PC-9 (cell line): ENCODE results near the gene GNAL. TPM values are rescaled to one million over a fixed set of nuclear protein-coding genes. Genes with fewer than 3 reads are reported as not detected.

Experiments used
- BruUV-seq: library from RNA; stranded (reverse); fragments of 400-500 nt; replicated peaks from 2 replicates; lab custom pipeline; 2021; lab: Mats Ljungman, UMichigan
- CTCF ChIA-PET: fragments of 300-600 bp; sonication (Branson Sonifier 250); formaldehyde crosslinking; loops from one replicate; lab custom pipeline; 2022; ENCODE audit warnings: antibody characterized with exemption; lab: Charles Lee
- POLR2A ChIA-PET: fragments of 300-600 bp; sonication (Branson Sonifier 250); formaldehyde crosslinking; loops from one replicate; lab custom pipeline; 2022; ENCODE audit warnings: antibody characterized with exemption; ENCODE audit not compliant: unreplicated experiment; lab: Charles Lee
- DNase-seq, 2 experiments: peaks; one replicate each; pipeline versions ENCODE4 v3.0.0 to v3.0.0-alpha.2; 2015 to 2022; ENCODE audit warnings: mixed read lengths in 1 of 2
- H2AFZ ChIP-seq: fragments of 200-600 bp; sonication (generic); 2 replicates; pipeline ENCODE4 v1.8.1; 2017; ENCODE audit warnings: antibody characterized with exemption
- H3F3A ChIP-seq: fragments of 200-600 bp; sonication (generic); 2 replicates; pipeline ENCODE4 v1.8.1; 2017; ENCODE audit warnings: antibody characterized with exemption, mild to moderate bottlenecking, low read depth; ENCODE audit not compliant: insufficient read depth
- H3K27ac ChIP-seq: fragments of 200-600 bp; sonication (generic); 2 replicates; pipeline ENCODE4 v1.6.1; 2016; ENCODE audit warnings: mixed run types
- H3K27me3 ChIP-seq: fragments of 200-600 bp; sonication (generic); 2 replicates; pipeline ENCODE4 v1.6.1; 2016; ENCODE audit warnings: low read depth, mixed run types; ENCODE audit not compliant: insufficient read depth
- H3K36me3 ChIP-seq: fragments of 200-600 bp; sonication (generic); 2 replicates; pipeline ENCODE4 v1.6.1; 2016; ENCODE audit warnings: low read depth, mixed run types
- H3K4me1 ChIP-seq: fragments of 200-600 bp; sonication (generic); replicated peaks from 2 replicates; pipeline ENCODE4 v1.6.1; 2016; ENCODE audit warnings: mixed run types; ENCODE audit not compliant: insufficient read depth
- H3K4me2 ChIP-seq: fragments of 200-600 bp; sonication (generic); 2 replicates; pipeline ENCODE4 v1.6.1; 2017; ENCODE audit warnings: mixed run types
- H3K4me3 ChIP-seq: fragments of 200-600 bp; sonication (generic); 2 replicates; pipeline ENCODE4 v1.6.1; 2016; ENCODE audit warnings: mixed run types
- H3K79me2 ChIP-seq: fragments of 200-600 bp; sonication (generic); 2 replicates; pipeline ENCODE4 v1.6.1; 2017; ENCODE audit warnings: low read depth, mixed run types
- H3K9me2 ChIP-seq: fragments of 200-600 bp; sonication (generic); 2 replicates; pipeline ENCODE4 v1.8.1; 2017; ENCODE audit warnings: mild to moderate bottlenecking; ENCODE audit not compliant: insufficient read depth
- H3K9me3 ChIP-seq: fragments of 200-600 bp; sonication (generic); 2 replicates; pipeline ENCODE4 v1.8.1; 2016; ENCODE audit warnings: low read depth; ENCODE audit not compliant: insufficient read depth
- H4K20me1 ChIP-seq: fragments of 200-600 bp; sonication (generic); 2 replicates; pipeline ENCODE4 v1.8.1; 2017; ENCODE audit not compliant: insufficient read depth
- EZH2 ChIP-seq: fragments of 200-600 bp; sonication (generic); IDR thresholded peaks from 2 replicates; pipeline ENCODE4 v1.8.0; 2017; ENCODE audit warnings: antibody characterized with exemption, low read depth
- intact Hi-C: fragments of 100-400 bp; cut with micrococcal nuclease; formaldehyde crosslinking; loops from one replicate; pipeline ENCODE4 v1.10.0; 2022; ENCODE audit not compliant: unreplicated experiment
- total RNA-seq: library from RNA; stranded (reverse); gene quantifications from 2 replicates; pipeline ENCODE4 v1.2.3, GENCODE V29; 2021
- TF ChIP-seq, protein P1 (sequence below): fragments of 200-600 bp; sonication (generic); conservative IDR thresholded peaks from 2 replicates; pipeline ENCODE4 v1.6.1; 2017; ENCODE audit warnings: mixed run types, antibody characterized with exemption, mild to moderate bottlenecking, moderate library complexity

Gene GNAL
- total RNA-seq, 1 experiment from 2014 or later = 3.3 TPM

GRCh38 chr18:11905613-11906012 lies 216.5 kb downstream of the GNAL start:
- Histone ChIP-seq H4K20me1 (no peaks in the 10 kb centered on the region), H3F3A (peaks cover 17% of the 10 kb centered on the region; the same call in 1 of the 2 replicates), H3K27me3 (no peaks in the 10 kb centered on the region), H3K79me2 (0 out of 2 replicates have a peak, but pooled peaks cover 9% of the 10 kb centered on the region), H2AFZ (no peak overlapping the region), H3K4me2 (no peak overlapping the region), H3K36me3 (peaks cover 7% of the 10 kb centered on the region; the same call in 1 of the 2 replicates), H3K27ac (no peak overlapping the region), H3K4me3 (no peak overlapping the region), H3K9me2 (no peaks in the 10 kb centered on the region), H3K9me3 (no peaks in the 10 kb centered on the region), H3K4me1 (peaks cover 20% of the 10 kb centered on the region)
- CTCF ChIA-PET = interaction anchor here (0.6 kb wide), 1 partner anchor 11 kb away, joined by 3 read pairs; no protein-coding TSS in a partner anchor
- intact Hi-C loops = loop anchor here (10.0 kb wide), 1 partner anchor 101 kb away; no protein-coding TSS in a partner anchor
- no TSS peak for BruUV-seq
- no peak for DNase-seq
- POLR2A ChIA-PET = interaction anchor here (0.6 to 0.7 kb wide), 2 partner anchors 76 to 349 kb away, joined by 3 to 7 read pairs; partner anchors contain the start of gene IMPA2
- TF ChIP-seq EZH2 = no peak
- TF ChIP-seq, protein P1, sequence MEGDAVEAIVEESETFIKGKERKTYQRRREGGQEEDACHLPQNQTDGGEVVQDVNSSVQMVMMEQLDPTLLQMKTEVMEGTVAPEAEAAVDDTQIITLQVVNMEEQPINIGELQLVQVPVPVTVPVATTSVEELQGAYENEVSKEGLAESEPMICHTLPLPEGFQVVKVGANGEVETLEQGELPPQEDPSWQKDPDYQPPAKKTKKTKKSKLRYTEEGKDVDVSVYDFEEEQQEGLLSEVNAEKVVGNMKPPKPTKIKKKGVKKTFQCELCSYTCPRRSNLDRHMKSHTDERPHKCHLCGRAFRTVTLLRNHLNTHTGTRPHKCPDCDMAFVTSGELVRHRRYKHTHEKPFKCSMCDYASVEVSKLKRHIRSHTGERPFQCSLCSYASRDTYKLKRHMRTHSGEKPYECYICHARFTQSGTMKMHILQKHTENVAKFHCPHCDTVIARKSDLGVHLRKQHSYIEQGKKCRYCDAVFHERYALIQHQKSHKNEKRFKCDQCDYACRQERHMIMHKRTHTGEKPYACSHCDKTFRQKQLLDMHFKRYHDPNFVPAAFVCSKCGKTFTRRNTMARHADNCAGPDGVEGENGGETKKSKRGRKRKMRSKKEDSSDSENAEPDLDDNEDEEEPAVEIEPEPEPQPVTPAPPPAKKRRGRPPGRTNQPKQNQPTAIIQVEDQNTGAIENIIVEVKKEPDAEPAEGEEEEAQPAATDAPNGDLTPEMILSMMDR = no peak

GRCh38 chr18:11906176-11906575 lies 217.1 kb downstream of the GNAL start:
- POLR2A ChIA-PET = interaction anchor here (0.6 to 0.7 kb wide), 2 partner anchors 75 to 348 kb away, joined by 3 to 7 read pairs; partner anchors contain the start of gene IMPA2

GRCh38 chr18:11906926-11907874 lies 218.1 kb downstream of the GNAL start:
- 0 out of 2 replicates have a peak, but pooled peaks cover 9% of the 10 kb centered on the region for H3K79me2 ChIP-seq
- peak overlapping the region; percentile 86 for H3K4me2 ChIP-seq
- H3K4me3 ChIP-seq = peak overlapping the region; percentile 84
- H3K27ac ChIP-seq = no peak overlapping the region
- no peaks in the 10 kb centered on the region for H3K27me3 ChIP-seq
- no peaks in the 10 kb centered on the region for H3K9me2 ChIP-seq
- H4K20me1 ChIP-seq = no peaks in the 10 kb centered on the region
- CTCF ChIA-PET = interaction anchor here (0.7 kb wide), 1 partner anchor 693 kb away, joined by 4 read pairs; no protein-coding TSS in a partner anchor
- no peaks in the 10 kb centered on the region for H3K9me3 ChIP-seq
- intact Hi-C loops = loop anchor here (10.0 kb wide), 1 partner anchor 102 kb away; no protein-coding TSS in a partner anchor
- no peak for TF ChIP-seq EZH2
- TF ChIP-seq, protein P1 = no peak
- H3K4me1 ChIP-seq = peaks cover 17% of the 10 kb centered on the region
- H3K36me3 ChIP-seq = peaks cover 7% of the 10 kb centered on the region; the same call in 1 of the 2 replicates
- POLR2A ChIA-PET = no interaction called here
- H3F3A ChIP-seq = peaks cover 17% of the 10 kb centered on the region; the same call in 1 of the 2 replicates
- H2AFZ ChIP-seq = peak overlapping the region; percentile 98
- BruUV-seq = TSS peak; percentile 50
- no peak for DNase-seq

More at GRCh38 chr18:11906176-11906575, 217.1 kb downstream of the GNAL start:
- CTCF ChIA-PET = no interaction called here
- BruUV-seq = no TSS peak
- no peak for DNase-seq
- Histone ChIP-seq H3K4me1 (peaks cover 20% of the 10 kb centered on the region), H3F3A (peaks cover 17% of the 10 kb centered on the region; the same call in 1 of the 2 replicates), H3K9me3 (no peaks in the 10 kb centered on the region), H3K9me2 (no peaks in the 10 kb centered on the region), H3K4me2 (no peak overlapping the region), H3K27ac (no peak overlapping the region), H3K27me3 (no peaks in the 10 kb centered on the region), H2AFZ (no peak overlapping the region), H3K79me2 (0 out of 2 replicates have a peak, but pooled peaks cover 9% of the 10 kb centered on the region), H4K20me1 (no peaks in the 10 kb centered on the region), H3K4me3 (no peak overlapping the region), H3K36me3 (peaks cover 7% of the 10 kb centered on the region; the same call in 1 of the 2 replicates)
- TF ChIP-seq EZH2 = no peak
- intact Hi-C loops = loop anchor here (10.0 kb wide), 1 partner anchor 101 kb away; no protein-coding TSS in a partner anchor
